ENCODE data around the gene POLD2.

POLD2 gene

DNA sequence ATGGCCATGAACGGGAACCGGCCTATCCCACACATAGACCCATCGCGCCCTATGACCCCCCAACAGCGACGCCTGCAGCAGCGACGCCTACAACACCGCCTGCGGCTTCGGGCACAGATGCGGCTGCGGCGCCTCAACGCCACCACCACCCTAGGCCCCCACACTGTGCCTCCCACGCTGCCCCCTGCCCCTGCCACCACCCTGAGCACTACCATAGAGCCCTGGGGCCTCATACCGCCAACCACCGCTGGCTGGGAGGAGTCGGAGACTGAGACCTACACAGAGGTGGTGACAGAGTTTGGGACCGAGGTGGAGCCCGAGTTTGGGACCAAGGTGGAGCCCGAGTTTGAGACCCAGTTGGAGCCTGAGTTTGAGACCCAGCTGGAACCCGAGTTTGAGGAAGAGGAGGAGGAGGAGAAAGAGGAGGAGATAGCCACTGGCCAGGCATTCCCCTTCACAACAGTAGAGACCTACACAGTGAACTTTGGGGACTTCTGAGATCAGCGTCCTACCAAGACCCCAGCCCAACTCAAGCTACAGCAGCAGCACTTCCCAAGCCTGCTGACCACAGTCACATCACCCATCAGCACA, 9.5 kb downstream of the POLD2 start:
- Histone ChIP-seq H3K9ac (ENCODE audit: low read depth, low read length, poor library complexity, severe bottlenecking) (no peak overlapping the region), H3K4me1 (ENCODE audit: insufficient read depth, low read length, poor library complexity, severe bottlenecking) (peaks cover under 1% of the 10 kb centered on the region), H3K27me3 (ENCODE audit: insufficient read depth, low read length, poor library complexity, severe bottlenecking) (no peaks in the 10 kb centered on the region), H4K20me1 (ENCODE audit: insufficient read depth, low read length, poor library complexity, severe bottlenecking) (peaks cover 3% of the 10 kb centered on the region), H3K4me2 (ENCODE audit: low read depth, low read length, poor library complexity, severe bottlenecking) (no peak overlapping the region), H3K36me3 (ENCODE audit: insufficient read depth, low read length) (peaks cover 47% of the 10 kb centered on the region; the same call in 1 of the 2 replicates), H3K4me3 (ENCODE audit: low read length, poor library complexity, severe bottlenecking) (no peak overlapping the region), H2AFZ (ENCODE audit: low read length) (no peak overlapping the region), H3F3A (ENCODE audit: low read depth) (no peaks in the 10 kb centered on the region), H3K9me2 (replicated peaks; ENCODE audit: low read depth, low read length) (no peaks in the 10 kb centered on the region), H3K79me2 (ENCODE audit: insufficient read depth, low read length) (peaks cover 11% of the 10 kb centered on the region; the same call in 1 of the 2 replicates), H3K9me3 (ENCODE audit: insufficient read depth, low read depth, low read length) (no peaks in the 10 kb centered on the region)
- TF ChIP-seq, protein P1, sequence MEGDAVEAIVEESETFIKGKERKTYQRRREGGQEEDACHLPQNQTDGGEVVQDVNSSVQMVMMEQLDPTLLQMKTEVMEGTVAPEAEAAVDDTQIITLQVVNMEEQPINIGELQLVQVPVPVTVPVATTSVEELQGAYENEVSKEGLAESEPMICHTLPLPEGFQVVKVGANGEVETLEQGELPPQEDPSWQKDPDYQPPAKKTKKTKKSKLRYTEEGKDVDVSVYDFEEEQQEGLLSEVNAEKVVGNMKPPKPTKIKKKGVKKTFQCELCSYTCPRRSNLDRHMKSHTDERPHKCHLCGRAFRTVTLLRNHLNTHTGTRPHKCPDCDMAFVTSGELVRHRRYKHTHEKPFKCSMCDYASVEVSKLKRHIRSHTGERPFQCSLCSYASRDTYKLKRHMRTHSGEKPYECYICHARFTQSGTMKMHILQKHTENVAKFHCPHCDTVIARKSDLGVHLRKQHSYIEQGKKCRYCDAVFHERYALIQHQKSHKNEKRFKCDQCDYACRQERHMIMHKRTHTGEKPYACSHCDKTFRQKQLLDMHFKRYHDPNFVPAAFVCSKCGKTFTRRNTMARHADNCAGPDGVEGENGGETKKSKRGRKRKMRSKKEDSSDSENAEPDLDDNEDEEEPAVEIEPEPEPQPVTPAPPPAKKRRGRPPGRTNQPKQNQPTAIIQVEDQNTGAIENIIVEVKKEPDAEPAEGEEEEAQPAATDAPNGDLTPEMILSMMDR (conservative IDR thresholded peaks at IDR 0.05; ENCODE audit: low read length): no peak
- no peak for TF ChIP-seq EZH2phosphoT487 (IDR thresholded peaks at IDR 0.05; ENCODE audit: borderline replicate concordance)

DNA sequence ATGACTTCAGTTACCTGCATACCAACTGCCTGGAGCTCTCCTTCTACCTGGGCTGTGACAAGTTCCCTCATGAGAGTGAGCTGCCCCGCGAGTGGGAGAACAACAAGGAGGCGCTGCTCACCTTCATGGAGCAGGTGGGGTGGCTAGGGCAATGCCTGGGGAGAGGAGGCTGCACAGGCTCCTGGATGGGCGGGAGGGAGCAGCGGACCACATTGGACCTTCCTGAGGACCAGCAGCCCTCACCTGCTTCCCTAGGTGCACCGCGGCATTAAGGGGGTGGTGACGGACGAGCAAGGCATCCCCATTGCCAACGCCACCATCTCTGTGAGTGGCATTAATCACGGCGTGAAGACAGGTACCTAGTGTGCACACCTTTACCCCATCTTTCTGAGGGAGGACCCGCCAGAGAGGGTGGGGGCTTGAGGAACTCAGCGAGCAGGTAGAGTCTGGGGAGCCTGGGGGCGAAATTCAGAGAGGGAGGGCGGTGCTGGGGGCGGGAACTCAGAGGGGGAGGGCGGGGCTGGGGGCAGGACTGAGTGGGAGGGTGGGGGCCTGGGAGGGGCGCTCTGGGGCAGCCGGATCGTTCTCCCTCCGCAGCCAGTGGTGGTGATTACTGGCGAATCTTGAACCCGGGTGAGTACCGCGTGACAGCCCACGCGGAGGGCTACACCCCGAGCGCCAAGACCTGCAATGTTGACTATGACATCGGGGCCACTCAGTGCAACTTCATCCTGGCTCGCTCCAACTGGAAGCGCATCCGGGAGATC, 10.2 kb downstream of the POLD2 start:
- H3K9me2 ChIP-seq (replicated peaks; ENCODE audit: low read depth, low read length): no peaks in the 10 kb centered on the region
- TF ChIP-seq EZH2phosphoT487 (IDR thresholded peaks at IDR 0.05; ENCODE audit: borderline replicate concordance): no peak
- TF ChIP-seq, protein P1 (conservative IDR thresholded peaks at IDR 0.05; ENCODE audit: low read length): no peak
- H3K4me1 ChIP-seq (ENCODE audit: insufficient read depth, low read length, poor library complexity, severe bottlenecking): no peaks in the 10 kb centered on the region
- no peak overlapping the region for H3K4me2 ChIP-seq (ENCODE audit: low read depth, low read length, poor library complexity, severe bottlenecking)
- H3K4me3 ChIP-seq (ENCODE audit: low read length, poor library complexity, severe bottlenecking): no peak overlapping the region
- H4K20me1 ChIP-seq (ENCODE audit: insufficient read depth, low read length, poor library complexity, severe bottlenecking): peaks cover 5% of the 10 kb centered on the region
- H3F3A ChIP-seq (ENCODE audit: low read depth): no peaks in the 10 kb centered on the region
- H2AFZ ChIP-seq (ENCODE audit: low read length): no peak overlapping the region
- H3K79me2 ChIP-seq (ENCODE audit: insufficient read depth, low read length): peaks cover 15% of the 10 kb centered on the region; the same call in 1 of the 2 replicates
- H3K36me3 ChIP-seq (ENCODE audit: insufficient read depth, low read length): peaks cover 47% of the 10 kb centered on the region; the same call in 1 of the 2 replicates
- no peak overlapping the region for H3K9ac ChIP-seq (ENCODE audit: low read depth, low read length, poor library complexity, severe bottlenecking)
- no peaks in the 10 kb centered on the region for H3K27me3 ChIP-seq (ENCODE audit: insufficient read depth, low read length, poor library complexity, severe bottlenecking)
- no peaks in the 10 kb centered on the region for H3K9me3 ChIP-seq (ENCODE audit: insufficient read depth, low read depth, low read length)

DNA sequence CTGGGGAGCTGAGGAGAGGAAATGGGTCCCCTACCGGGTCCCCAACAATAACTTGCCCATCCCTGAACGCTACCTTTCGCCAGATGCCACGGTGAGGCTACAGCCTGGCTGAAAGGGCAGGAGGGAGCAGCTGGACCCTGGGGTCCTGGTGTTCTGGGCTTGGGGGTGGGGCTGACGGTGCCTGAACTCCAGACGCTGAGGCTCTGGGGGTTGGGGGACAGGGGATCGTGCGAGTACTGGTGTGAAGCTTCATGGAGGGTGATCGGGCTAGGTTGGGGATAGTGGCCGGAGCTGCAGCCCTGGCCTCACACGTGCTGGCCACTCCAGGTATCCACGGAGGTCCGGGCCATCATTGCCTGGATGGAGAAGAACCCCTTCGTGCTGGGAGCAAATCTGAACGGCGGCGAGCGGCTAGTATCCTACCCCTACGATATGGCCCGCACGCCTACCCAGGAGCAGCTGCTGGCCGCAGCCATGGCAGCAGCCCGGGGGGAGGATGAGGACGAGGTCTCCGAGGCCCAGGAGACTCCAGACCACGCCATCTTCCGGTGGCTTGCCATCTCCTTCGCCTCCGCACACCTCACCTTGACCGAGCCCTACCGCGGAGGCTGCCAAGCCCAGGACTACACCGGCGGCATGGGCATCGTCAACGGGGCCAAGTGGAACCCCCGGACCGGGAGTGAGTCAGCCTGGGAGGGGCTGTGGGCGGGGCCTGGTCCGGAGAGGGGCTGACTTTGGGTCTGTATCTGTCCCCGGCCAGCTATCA, 10.9 kb downstream of the POLD2 start:
- Histone ChIP-seq H3K9ac (ENCODE audit: low read depth, low read length, poor library complexity, severe bottlenecking) (no peak overlapping the region), H4K20me1 (ENCODE audit: insufficient read depth, low read length, poor library complexity, severe bottlenecking) (peaks cover 5% of the 10 kb centered on the region), H3K4me1 (ENCODE audit: insufficient read depth, low read length, poor library complexity, severe bottlenecking) (no peaks in the 10 kb centered on the region), H3F3A (ENCODE audit: low read depth) (no peaks in the 10 kb centered on the region), H3K27me3 (ENCODE audit: insufficient read depth, low read length, poor library complexity, severe bottlenecking) (no peaks in the 10 kb centered on the region), H3K79me2 (ENCODE audit: insufficient read depth, low read length) (peaks cover 17% of the 10 kb centered on the region), H3K36me3 (ENCODE audit: insufficient read depth, low read length) (peaks cover 47% of the 10 kb centered on the region; the same call in 1 of the 2 replicates), H3K4me3 (ENCODE audit: low read length, poor library complexity, severe bottlenecking) (no peak overlapping the region), H2AFZ (ENCODE audit: low read length) (no peak overlapping the region), H3K9me2 (replicated peaks; ENCODE audit: low read depth, low read length) (no peaks in the 10 kb centered on the region), H3K4me2 (ENCODE audit: low read depth, low read length, poor library complexity, severe bottlenecking) (no peak overlapping the region), H3K9me3 (ENCODE audit: insufficient read depth, low read depth, low read length) (no peaks in the 10 kb centered on the region)
- no peak for TF ChIP-seq EZH2phosphoT487 (IDR thresholded peaks at IDR 0.05; ENCODE audit: borderline replicate concordance)
- TF ChIP-seq, protein P1 (conservative IDR thresholded peaks at IDR 0.05; ENCODE audit: low read length): no peak

Measured in Loucy (cell line).